Ascending aorta (tissue), 2 donors: ENCODE data around the gene INPP4A. TPM values are rescaled to one million over a fixed set of nuclear protein-coding genes. Genes with fewer than 3 reads are reported as not detected.

ENCODE experiments used
- DNase-seq, 2 donors: peaks; one replicate each; pipeline ENCODE4 v3.0.0-alpha.2; 2019; ENCODE audit warnings: low spot score in 2 of 2
- H3K27ac ChIP-seq, 2 donors: fragments of 200-600 bp; sonication (generic); one replicate each; pipeline ENCODE4 v1.5.1; 2016 to 2017; ENCODE audit warnings: mild to moderate bottlenecking in 1 of 2
- H3K27me3 ChIP-seq: fragments of 200-600 bp; sonication (generic); one replicate; pipeline ENCODE4 v1.5.1; 2017
- H3K36me3 ChIP-seq, 2 donors: fragments of 200-600 bp; sonication (generic); one replicate each; pipeline ENCODE4 v1.5.1; 2016
- H3K4me1 ChIP-seq, 2 donors: fragments of 200-600 bp; sonication (generic); one replicate each; pipeline ENCODE4 v1.5.1; 2016 to 2017; ENCODE audit warnings: mild to moderate bottlenecking in 1 of 2
- H3K4me3 ChIP-seq, 2 donors: fragments of 200-600 bp; sonication (generic); one replicate each; pipeline ENCODE4 v1.5.1; 2016 to 2017; ENCODE audit warnings: mild to moderate bottlenecking in 1 of 2
- H3K9me3 ChIP-seq, 2 donors: fragments of 200-600 bp; sonication (generic); one replicate each; pipeline ENCODE4 v1.5.1; 2016
- intact Hi-C: fragments of 100-400 bp; cut with DNase I; formaldehyde crosslinking; loops from one replicate; pipeline ENCODE4 v1.15.1; 2023
- total RNA-seq: library from RNA; depleted of rRNA; stranded (reverse); fragments of >200 nt; gene quantifications from one replicate; pipeline ENCODE4 v1.1.0, GENCODE V29; 2016
- TF ChIP-seq, protein P1 (sequence below), 3 experiments: fragments of 200-600 bp in 2 of 3; fragments of 450-650 bp in 1 of 3; sonication (generic) in 2 of 3; IDR thresholded peaks; one replicate each; pipeline ENCODE4 v1.5.1; 2016 to 2019; ENCODE audit warnings: antibody characterized with exemption in 3 of 3, mild to moderate bottlenecking in 1 of 3, moderate library complexity in 1 of 3

The INPP4A gene
- total RNA-seq, 1 donor from 2014 or later = 52.8 TPM

DNA sequence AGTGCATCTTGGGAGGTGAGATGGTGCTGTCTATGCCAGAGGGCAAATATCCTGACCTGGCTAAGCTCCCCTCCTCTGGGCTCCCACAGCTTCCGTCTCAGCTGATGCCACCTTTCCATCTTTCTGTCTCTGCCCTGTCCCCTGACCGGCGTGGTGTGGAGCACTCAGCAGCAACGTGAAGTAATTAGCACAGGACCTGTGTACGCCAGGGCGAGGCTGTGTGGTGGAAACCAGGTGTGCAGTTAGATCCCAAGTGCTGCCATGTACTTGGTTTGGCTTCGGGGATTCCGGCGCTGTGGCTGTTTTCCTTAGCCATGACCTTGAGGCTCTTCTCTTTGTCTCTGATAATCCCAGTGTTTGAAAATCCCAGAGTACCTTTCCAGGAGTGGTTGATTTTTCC lies 127.1 kb downstream of the INPP4A start:
- H3K36me3 ChIP-seq = peaks cover 48 to 53% of the 10 kb centered on the region in 2 donors
- TF ChIP-seq, protein P1, sequence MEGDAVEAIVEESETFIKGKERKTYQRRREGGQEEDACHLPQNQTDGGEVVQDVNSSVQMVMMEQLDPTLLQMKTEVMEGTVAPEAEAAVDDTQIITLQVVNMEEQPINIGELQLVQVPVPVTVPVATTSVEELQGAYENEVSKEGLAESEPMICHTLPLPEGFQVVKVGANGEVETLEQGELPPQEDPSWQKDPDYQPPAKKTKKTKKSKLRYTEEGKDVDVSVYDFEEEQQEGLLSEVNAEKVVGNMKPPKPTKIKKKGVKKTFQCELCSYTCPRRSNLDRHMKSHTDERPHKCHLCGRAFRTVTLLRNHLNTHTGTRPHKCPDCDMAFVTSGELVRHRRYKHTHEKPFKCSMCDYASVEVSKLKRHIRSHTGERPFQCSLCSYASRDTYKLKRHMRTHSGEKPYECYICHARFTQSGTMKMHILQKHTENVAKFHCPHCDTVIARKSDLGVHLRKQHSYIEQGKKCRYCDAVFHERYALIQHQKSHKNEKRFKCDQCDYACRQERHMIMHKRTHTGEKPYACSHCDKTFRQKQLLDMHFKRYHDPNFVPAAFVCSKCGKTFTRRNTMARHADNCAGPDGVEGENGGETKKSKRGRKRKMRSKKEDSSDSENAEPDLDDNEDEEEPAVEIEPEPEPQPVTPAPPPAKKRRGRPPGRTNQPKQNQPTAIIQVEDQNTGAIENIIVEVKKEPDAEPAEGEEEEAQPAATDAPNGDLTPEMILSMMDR (IDR thresholded peaks at IDR 0.05) = no peak

DNA sequence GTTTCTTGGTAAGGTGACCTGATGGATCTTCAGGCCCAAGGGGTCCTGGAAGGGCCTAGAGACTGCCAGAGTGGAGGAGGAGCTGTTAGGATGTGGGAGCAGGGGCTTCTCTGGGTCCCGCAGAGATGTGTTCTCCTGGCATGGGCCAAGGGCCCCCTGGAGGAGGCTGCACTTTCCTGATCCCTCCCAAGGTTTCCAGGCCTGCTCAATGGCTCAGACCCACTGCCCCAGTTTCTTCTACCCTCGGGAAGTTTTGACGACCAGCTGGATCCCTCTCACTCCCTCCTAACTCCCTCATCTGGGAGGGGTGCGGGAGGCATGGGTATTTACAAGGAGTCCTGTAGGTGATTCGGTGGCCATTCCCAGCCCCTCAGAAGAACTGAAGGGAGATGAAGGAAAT lies 127.6 kb downstream of the INPP4A start:
- Histone ChIP-seq H3K9me3 (no peaks in the 10 kb centered on the region), H3K4me1 (no peaks in the 10 kb centered on the region), H3K27ac (no peak overlapping the region), H3K4me3 (no peak overlapping the region), H3K36me3 (peaks cover 50 to 54% of the 10 kb centered on the region in 2 donors), H3K27me3 (no peaks in the 10 kb centered on the region)
- peak in 1 of 2 donors; percentile 21 for DNase-seq
- intact Hi-C loops = no loop called here
- TF ChIP-seq, protein P1 (IDR thresholded peaks at IDR 0.05) = no peak

More for the DNA sequence above, 127.1 kb downstream of the INPP4A start:
- no peak overlapping the region for H3K27ac ChIP-seq
- H3K4me1 ChIP-seq = no peaks in the 10 kb centered on the region
- intact Hi-C loops = no loop called here
- no peaks in the 10 kb centered on the region for H3K27me3 ChIP-seq
- no peak overlapping the region for H3K4me3 ChIP-seq
- H3K9me3 ChIP-seq = no peaks in the 10 kb centered on the region
- peak in 1 of 2 donors; percentile 52 for DNase-seq

DNA sequence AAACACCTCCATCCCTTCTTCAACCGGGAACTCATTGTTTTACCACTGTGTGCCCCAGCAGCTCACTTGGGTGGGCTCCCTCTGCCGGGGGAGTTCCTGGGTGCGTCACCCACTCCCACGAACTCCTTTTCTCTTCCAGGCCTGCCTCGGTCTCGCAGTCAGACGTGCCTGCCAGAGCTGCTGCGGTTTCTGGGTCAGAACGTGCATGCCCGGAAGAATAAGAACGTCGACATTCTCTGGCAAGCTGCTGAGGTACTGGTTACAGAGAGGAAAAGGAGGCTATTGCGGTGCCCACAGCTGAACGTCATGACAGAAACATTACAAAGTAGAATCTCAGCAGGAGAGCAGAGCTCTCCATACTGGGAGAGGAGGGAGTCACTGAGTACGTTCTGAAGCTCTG lies 128.0 kb downstream of the INPP4A start:
- intact Hi-C loops = no loop called here
- peaks cover 55% of the 10 kb centered on the region in 2 donors for H3K36me3 ChIP-seq
- DNase-seq = peak in 1 of 2 donors; percentile 9

DNA sequence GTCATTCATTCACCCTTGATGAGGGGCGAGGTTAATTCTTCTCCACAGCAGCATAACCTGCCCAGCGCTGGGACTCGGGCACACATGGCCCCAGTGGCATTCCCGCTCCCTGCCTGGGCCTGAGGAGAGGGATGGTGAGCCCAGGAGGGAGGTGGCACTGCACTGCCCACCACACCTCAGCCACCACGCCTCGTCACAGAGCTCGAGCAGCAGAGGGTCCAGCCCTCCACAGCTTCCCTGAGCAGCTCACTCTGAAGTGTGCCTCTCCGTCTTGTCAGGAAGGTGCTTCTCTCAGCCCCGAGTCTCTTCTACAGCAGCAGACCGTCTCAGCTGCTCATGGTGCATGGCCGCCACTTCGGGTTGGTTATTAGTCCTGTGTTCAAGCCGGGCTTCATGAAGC lies 128.8 kb downstream of the INPP4A start:
- Histone ChIP-seq H3K27me3 (no peaks in the 10 kb centered on the region), H3K36me3 (peaks cover 49 to 61% of the 10 kb centered on the region in 2 donors), H3K4me1 (no peaks in the 10 kb centered on the region), H3K27ac (no peak overlapping the region), H3K9me3 (no peaks in the 10 kb centered on the region), H3K4me3 (no peak overlapping the region)
- TF ChIP-seq, protein P1 (IDR thresholded peaks at IDR 0.05) = no peak
- DNase-seq = no peak
- intact Hi-C loops = no loop called here

More for the DNA sequence above, 128.0 kb downstream of the INPP4A start:
- Histone ChIP-seq H3K9me3 (no peaks in the 10 kb centered on the region), H3K27ac (no peak overlapping the region), H3K27me3 (no peaks in the 10 kb centered on the region), H3K4me1 (no peaks in the 10 kb centered on the region), H3K4me3 (no peak overlapping the region)
- TF ChIP-seq, protein P1 (IDR thresholded peaks at IDR 0.05) = no peak

DNA sequence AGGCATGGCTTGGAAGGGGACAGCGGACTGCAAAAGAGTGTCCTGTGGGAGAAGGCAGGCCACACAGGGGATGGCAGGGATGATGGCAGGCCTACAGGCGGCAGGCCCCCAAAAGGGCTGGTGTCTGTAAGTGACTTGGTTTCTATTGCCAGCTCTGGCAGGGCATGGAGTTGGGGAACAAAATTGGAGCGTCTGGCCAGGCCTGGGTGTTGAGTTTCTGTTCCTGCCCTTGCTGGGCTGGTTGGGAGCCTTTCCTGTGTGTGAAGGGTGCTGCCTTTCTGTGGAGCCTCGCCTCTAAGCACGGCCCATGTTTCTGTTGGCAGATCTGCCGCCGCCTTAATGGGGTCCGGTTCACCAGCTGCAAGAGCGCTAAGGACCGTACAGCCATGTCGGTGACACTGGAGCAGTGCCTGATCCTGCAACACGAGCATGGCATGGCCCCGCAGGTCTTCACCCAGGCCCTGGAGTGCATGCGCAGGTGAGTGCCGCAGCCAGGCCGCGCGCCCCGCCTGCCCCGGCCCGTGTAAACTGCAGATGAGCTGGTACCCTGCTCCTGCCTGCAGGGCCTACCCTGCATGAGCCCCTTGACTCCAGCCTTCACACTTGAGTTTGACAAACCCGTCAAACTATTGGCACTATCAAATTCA lies 132.1 kb downstream of the INPP4A start:
- H3K27me3 ChIP-seq = no peaks in the 10 kb centered on the region
- H3K9me3 ChIP-seq = no peaks in the 10 kb centered on the region
- no peak overlapping the region for H3K4me3 ChIP-seq
- intact Hi-C loops = no loop called here
- no peak for DNase-seq
- H3K36me3 ChIP-seq = peaks cover 34 to 60% of the 10 kb centered on the region in 2 donors
- H3K27ac ChIP-seq = no peak overlapping the region
- TF ChIP-seq, protein P1 (IDR thresholded peaks at IDR 0.05) = no peak
- H3K4me1 ChIP-seq = no peaks in the 10 kb centered on the region
